ENCODE data around the gene NEU3.
A peak's percentile ranks its signal among the peaks of the same experiment; 100 is the strongest.
"Not testable (repeated sequence)": the region's sequence is repeated elsewhere in the genome, so short reads cannot be mapped to it uniquely, and the experiment has no call there.

The NEU3 gene

DNA sequence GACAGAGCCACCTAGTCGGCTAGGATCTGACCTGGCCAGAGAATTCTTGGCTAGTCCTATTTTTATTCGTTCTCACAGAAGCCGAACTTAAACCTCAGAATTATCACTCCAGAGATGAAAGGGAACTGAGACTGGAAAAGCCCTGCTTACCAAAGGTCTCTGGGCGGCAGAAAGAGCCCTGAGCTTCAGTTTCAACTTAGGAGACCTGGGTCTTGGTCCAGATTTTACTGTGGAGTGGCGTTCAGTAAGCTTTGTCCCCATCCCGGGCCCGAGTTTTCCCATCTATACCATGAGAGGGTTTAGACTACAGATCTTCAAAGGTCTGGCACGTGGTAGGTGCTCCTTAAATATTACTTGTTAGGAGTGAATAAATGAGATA, 516 bp downstream of the NEU3 start:
- no peak for DNase-seq

DNA sequence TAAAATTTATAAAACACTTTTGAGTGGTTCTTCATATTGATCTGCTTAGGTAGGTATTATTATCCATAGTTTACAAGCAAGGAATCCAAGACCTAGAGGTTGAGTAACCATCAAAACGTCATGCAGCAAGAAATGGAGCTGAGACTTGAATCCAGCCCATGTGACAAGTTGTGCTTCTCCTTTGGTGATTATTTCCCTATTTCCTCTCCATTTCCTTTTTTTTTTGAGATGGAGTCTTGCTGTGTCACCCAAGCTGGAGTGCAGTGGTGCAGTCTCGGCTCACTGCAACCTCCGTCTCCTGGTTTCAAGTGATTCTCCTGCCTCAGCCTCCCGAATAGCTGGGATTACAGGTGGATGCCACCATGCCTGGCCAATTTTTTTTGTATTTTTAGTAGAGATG, 1.4 kb downstream of the NEU3 start:
- DNase-seq = not testable (repeated sequence)

DNA sequence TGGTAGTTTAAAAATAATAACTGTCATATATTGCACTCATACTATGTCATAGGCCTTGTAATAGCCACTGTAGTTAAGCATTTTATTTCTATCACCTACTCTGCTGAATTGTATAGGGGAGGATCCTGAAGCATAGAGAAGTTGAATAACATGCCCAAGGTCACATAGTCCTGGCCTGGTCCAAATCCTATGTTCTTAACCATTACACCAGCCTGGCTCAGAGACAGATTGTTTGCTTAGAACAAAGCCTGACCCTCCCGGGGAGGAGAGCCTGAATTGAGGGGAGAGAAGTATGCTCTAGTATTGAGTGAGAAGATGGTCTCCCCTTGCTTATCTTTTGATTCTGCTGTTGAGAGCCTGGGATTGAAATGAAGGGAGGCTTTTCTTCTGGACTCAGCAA, 2.2 kb downstream of the NEU3 start:
- no peak for DNase-seq

GRCh38 chr11:74992852-74993251, 4.1 kb downstream of the NEU3 start:
- no peak for DNase-seq

DNA sequence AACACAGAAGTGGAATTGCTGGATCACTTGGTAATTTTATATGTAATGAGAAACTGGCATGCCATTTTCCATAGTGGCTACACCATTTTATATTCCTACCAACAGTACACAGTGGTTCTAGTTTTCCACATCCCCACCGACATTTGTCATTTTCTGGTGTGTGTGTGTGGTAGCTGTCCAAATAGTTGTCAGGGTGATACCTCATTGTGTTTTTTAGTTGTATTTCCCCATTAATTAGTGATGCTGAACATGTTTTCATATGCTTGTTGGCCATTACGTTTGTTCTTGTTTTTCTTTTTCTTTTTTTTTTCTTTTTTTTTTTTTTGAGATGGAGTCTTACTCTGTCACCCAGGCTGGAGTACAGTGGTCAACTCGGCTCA, 12.2 kb downstream of the NEU3 start:
- DNase-seq = no peak

DNA sequence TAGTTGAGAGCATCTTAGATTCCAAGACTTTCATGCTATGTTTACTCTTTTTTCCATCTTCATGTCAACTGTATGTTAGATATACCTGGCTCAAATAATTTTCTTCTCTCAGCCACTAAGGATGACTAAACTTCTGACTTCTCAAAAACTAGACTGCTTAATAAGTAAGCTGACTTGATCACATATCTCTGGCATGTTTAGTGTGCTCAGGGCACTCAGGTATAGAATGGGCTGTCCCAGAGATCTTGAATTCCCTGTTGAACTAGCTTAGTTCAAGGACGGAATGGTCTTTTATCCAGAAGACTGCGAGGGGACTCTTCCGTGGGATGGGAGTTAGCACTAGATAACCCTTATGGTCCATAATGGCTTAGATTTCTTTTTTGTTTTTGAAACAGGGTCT, 13.0 kb downstream of the NEU3 start:
- DNase-seq = no peak

- DNase-seq = no peak
Measured at GRCh38 chr11:75002516-75002915, 13.8 kb downstream of the NEU3 start.

- no peak for DNase-seq
Measured at GRCh38 chr11:75004215-75004614, 15.5 kb downstream of the NEU3 start.

DNA sequence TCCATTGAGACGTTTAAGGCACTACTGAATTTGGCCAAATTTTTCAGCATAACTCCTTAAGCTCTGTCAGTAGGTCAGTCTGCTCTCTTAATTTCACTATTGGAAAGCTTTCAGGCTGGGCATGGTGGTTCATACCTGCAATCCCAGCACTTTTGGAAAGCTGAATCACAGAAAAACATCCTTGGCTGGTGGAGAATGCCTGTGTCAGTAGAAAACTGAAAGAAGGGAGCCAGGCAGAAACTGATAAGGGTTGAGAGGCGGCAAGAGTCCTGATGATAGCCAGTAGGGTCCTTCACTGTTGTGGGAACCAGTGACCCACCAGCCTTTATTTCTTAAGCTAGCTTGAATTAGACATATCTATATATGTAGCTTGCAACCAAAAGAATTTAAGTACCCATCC, 22.6 kb downstream of the NEU3 start:
- DNase-seq = no peak

- DNase-seq = no peak
Measured at GRCh38 chr11:75011872-75012271, 23.1 kb downstream of the NEU3 start.

DNA sequence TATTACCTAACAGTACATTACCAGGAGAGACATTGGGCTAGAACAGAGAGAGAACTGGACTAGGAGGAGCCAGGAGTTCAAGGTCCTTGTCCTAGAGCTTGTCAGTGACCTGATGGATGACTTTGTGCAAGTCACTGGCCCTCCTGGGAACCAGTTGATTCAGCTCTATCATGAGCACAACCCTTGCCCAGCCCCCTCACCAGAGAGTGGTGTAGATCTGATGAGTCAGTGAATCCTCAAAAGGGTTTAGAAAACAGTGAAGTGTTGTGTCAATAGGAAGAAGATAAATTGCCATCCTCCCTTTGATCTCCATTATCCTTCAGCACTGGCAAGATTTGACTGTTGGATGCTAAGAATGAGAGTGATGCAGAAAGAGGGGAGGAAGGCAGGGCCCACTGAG, 24.3 kb downstream of the NEU3 start:
- DNase-seq = no peak

- no peak for DNase-seq
Measured at GRCh38 chr11:75014129-75014528, 25.4 kb downstream of the NEU3 start.

GRCh38 chr11:75019200-75019599, 30.5 kb downstream of the NEU3 start:
- not testable (repeated sequence) for DNase-seq

DNA sequence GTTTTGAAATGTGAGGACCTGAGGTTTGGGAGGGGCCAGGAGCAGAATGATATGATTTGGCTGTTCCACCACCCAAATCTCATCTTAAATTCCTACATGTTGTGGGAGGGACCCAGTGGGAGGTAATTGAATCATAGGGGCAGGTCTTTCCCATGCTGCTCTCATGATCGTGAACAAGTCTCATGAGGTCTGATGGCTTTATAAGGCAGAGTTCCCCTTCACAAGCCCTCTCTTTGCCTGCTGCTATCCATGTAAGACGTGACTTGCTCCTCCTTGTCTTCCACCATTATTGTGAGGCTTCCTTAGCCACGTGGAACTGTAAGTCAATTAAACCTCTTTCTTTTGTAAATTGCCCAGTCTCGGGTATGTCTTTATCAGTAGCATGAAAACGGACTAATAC, 31.6 kb downstream of the NEU3 start:
- not testable (repeated sequence) for DNase-seq

- no peak for DNase-seq
Measured at GRCh38 chr11:75022296-75022695, 33.6 kb downstream of the NEU3 start.

- peak; percentile 61 to 71 for DNase-seq
Measured at GRCh38 chr11:75022759-75023396, 34.1 kb downstream of the NEU3 start.

GRCh38 chr11:75023446-75024067, 34.8 kb downstream of the NEU3 start:
- DNase-seq = no peak

DNA sequence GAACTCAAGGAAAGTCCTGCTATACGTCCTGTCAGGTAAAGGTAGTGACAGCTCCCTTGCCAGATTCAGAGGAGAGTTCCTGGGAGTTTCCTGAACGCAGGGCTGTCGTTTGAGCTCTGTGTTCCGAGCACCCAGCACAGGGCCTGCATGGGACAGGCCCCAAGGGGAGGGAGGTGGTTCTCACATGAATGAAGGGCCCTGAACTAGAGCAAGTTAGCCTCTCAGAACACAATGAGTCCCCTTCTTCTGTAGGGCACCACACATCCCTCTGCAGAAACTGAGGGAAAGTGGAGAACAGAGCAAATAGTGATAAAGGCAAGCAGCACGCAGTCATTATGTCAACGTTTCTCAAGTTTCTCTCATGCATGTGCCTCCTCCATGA, 35.3 kb downstream of the NEU3 start:
- DNase-seq = no peak

DNA sequence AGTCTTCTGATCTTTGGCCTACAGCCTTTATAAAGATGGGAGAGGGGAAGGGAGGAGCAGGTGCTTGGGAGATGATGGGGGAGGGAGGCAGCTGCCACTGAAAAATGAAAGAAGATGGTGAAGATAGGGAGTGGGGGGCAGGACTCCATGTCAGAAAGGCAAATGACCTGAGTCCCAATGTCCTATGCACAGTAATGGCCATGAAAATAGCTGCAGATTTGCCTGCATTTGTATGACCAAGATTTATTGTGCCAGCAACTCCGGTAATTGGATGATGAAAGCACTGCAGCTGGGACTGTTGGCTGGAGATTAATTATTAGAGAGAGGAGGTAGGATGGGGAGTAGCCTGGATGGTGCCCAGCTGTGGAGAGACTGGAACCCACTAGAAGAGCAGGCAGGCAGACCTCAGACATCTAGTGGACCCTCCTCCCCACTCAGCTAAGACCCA, 36.1 kb downstream of the NEU3 start:
- DNase-seq = no peak

DNA sequence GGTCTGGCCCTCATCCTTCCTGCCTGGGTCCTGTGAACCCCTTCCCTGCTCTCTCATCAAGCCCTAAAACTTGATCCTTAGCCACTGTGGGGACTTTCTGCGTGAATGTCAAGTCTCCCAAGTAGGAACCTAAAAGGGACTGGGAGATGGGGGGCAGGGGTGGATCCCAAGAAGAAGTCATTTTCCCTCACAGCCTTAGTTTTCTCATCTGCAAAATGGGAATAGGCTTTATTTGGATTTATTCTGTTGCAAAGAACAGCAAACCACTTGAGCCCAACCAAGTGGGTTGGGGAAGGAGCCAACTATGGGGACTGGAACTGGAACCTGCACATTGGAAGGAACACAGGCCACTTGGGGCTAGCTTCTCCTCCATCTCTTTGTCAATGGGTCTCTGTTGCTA, 36.8 kb downstream of the NEU3 start:
- no peak for DNase-seq

- no peak for DNase-seq
Measured at GRCh38 chr11:75028321-75028720, 39.6 kb downstream of the NEU3 start.

- DNase-seq = no peak
Measured at GRCh38 chr11:75028724-75029123, 40.0 kb downstream of the NEU3 start.

DNA sequence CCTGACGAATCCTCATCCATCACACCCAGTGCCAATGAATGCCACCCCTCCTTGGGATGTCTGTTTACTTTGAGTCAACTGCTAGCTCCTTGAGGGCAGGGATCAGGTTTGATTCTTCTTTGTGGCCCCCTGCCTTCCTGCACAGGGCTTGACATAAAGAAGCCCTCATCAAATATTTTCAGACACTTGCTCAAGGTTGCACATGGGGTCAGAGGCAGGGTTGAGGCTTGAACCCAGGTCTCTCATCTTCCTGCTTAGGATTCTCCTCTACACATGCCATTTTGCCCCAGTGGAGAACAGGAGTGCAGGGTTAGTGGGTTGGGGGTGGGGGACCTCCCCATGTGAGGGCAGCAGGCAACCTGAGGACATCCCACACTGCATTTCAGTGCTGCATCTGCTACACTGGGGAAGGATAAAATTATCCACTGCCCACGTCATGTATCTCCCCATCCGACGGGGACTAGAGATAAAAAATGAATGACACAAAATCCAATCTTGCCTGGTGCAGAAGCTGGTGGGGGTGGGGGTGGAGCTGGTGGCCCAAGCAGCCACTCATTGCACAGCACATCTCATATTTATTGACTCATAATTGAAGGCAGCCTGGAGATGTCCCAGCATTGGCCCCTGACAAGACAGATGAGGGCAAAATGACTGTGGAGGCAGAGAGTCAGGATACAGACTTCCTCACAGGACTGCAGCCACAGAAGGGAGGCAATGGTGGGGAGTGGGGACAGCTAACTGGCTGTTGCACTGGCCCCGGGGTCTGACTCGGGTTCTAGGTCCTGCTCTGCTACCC, 41.3 kb downstream of the NEU3 start:
- no peak for DNase-seq

DNA sequence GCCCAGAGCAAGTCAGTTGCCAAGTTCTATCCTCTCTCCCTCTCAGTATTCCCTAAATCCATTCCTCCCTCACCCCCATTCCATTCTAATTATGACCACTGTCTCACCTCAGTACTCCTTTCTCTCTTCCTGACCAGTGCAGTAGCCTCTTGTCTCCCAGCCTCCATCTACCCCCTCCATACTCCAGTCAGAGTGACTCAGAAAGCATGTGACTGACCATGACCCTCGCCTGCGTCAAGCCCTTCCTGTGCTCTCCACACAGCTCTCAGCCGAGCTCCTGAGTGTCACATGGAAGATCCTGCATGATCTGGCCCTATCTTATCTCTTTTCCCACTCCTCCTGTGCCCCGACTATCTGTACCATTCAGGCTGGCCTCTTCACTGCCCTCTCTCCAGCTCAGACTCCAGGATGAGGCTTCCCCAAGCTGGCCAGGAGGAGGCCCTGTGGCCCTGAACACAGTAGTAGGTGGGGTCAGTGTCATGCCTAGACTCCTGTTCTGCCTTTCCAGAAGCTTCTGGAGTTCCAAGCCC, 42.6 kb downstream of the NEU3 start:
- DNase-seq = no peak
